GM19023 (cell line): ENCODE results near the gene C11orf24.

Experiments used
- ATAC-seq: cut with Tn5 transposase; IDR thresholded peaks from one replicate; pipeline ENCODE4 v1.9.1; 2021; ENCODE audit warnings: mild to moderate bottlenecking, moderate library complexity; ENCODE audit not compliant: unreplicated experiment

The C11orf24 gene

GRCh38 chr11:68212421-68213134 lies 59.2 kb downstream of the C11orf24 start:
- peak; percentile 48 for ATAC-seq

- no peak for ATAC-seq
Observed at GRCh38 chr11:68211546-68211945, 60.2 kb downstream of the C11orf24 start.
